ENCODE data around the gene DNM1L. TPM values are rescaled to one million over a fixed set of nuclear protein-coding genes. Genes with fewer than 3 reads are reported as not detected.

The DNM1L gene
- total RNA-seq, 1 donor from 2014 or later, result 96.2 TPM

DNA sequence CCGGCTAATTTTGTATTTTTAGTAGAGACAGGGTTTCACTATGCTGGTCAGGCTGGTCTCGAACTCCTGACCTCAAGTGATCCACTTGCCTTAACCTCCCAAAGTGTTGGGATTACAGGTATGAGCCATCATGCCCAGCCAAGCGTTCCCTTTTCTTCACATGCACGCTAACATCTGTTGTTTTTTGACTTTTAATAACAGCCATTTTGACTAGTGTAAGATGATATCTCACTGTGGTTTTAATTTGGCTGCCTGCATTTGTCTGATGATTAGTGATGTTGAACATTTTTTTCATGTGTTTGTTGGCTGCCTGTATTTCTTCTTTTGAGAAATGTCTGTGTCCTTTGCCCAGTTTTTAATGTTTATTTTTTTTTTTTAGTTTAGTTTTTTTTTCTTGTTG lies 86.8 kb downstream of the DNM1L start:
- DNase-seq (ENCODE audit: low read depth), result no peak
- TF ChIP-seq, protein P1, sequence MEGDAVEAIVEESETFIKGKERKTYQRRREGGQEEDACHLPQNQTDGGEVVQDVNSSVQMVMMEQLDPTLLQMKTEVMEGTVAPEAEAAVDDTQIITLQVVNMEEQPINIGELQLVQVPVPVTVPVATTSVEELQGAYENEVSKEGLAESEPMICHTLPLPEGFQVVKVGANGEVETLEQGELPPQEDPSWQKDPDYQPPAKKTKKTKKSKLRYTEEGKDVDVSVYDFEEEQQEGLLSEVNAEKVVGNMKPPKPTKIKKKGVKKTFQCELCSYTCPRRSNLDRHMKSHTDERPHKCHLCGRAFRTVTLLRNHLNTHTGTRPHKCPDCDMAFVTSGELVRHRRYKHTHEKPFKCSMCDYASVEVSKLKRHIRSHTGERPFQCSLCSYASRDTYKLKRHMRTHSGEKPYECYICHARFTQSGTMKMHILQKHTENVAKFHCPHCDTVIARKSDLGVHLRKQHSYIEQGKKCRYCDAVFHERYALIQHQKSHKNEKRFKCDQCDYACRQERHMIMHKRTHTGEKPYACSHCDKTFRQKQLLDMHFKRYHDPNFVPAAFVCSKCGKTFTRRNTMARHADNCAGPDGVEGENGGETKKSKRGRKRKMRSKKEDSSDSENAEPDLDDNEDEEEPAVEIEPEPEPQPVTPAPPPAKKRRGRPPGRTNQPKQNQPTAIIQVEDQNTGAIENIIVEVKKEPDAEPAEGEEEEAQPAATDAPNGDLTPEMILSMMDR (conservative IDR thresholded peaks at IDR 0.05; ENCODE audit: low read depth, low read length), result no peak

DNA sequence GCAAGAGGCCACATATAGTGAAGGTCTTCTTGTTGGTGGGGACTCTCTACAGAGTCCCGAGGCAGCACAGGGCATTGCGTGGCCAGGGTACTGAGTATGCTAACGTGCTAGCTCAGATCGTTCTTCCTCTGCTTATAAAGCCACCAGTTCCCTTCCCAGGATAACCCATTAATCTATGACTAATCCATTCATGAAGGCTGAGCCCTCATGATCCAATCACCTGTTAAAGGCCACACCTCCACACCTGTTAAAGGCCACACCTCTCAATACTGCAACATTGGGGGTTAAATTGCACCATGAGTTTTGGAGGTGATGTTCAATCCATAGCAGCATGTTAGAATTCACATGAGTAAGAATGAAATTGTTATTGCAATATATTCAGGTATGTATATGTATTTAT lies 89.4 kb downstream of the DNM1L start:
- DNase-seq (ENCODE audit: low read depth), result no peak
- no peak overlapping the region for H3K4me3 ChIP-seq (ENCODE audit: low read depth, low read length)
- TF ChIP-seq, protein P1 (conservative IDR thresholded peaks at IDR 0.05; ENCODE audit: low read depth, low read length), result no peak

More for the DNA sequence above, 86.8 kb downstream of the DNM1L start:
- H3K4me3 ChIP-seq (ENCODE audit: low read depth, low read length), result no peak overlapping the region

DNA sequence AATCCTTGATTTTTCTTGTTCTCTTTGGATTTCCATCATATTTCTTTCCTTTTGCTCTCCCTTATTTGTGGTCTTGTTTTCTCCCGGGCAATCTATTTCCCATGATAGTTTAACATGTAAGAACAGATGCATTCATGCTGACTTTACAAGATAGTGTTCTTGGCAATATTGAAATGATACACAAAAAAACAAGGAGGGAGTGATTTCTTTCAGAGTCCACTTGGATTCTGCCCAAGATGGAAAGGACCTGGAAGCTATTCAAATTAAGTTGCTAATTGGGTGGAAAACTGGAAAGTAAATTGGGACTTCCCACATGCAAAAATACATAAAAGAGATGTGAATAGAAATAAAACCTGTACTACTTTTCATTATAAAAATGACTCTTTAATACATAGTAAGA lies 91.0 kb downstream of the DNM1L start:
- no peak for DNase-seq (ENCODE audit: low read depth)
- no peak overlapping the region for H3K4me3 ChIP-seq (ENCODE audit: low read depth, low read length)
- TF ChIP-seq, protein P1 (conservative IDR thresholded peaks at IDR 0.05; ENCODE audit: low read depth, low read length), result no peak

DNA sequence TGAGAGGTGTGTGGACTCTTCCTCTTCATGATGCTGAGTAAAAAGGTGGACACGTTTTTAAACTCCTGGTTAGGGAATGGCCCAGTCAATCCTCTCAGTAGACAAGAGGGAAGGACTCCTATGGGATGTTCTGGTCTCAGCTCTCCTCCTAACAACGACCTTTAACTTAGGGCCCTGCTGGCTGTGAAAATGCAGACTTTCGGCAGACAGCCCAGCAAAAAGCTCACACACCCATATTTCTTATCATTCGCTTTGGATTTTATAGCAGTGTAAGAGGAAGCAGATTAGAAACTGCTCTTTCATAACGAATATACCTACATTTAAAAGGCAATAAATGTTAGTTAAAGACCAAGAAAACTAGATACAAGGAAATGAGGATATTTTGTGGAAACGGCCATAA lies 94.6 kb downstream of the DNM1L start:
- no peak overlapping the region for H3K4me3 ChIP-seq (ENCODE audit: low read depth, low read length)
- TF ChIP-seq, protein P1 (conservative IDR thresholded peaks at IDR 0.05; ENCODE audit: low read depth, low read length), result no peak
- no peak for DNase-seq (ENCODE audit: low read depth)

DNA sequence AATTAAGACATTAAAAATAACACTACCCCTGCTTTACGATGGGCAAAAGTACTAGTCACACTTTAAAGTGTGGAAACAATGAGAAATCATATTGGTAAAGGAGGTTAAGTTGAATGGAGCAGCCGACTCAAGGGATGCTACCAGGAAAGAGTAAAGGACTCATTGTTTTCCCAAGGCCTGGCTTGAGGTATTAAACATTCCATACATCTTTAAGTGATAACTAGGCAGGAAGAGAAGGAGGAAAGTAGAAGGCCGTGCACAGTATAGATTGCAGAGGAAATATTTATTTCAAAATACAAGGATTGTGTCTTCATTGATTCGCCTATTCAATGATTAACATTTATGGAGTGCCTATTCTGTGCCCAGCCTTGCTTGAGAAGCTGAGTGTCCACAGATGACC lies 97.2 kb downstream of the DNM1L start:
- no peak overlapping the region for H3K4me3 ChIP-seq (ENCODE audit: low read depth, low read length)
- TF ChIP-seq, protein P1 (conservative IDR thresholded peaks at IDR 0.05; ENCODE audit: low read depth, low read length), result no peak
- DNase-seq (ENCODE audit: low read depth), result no peak

DNA sequence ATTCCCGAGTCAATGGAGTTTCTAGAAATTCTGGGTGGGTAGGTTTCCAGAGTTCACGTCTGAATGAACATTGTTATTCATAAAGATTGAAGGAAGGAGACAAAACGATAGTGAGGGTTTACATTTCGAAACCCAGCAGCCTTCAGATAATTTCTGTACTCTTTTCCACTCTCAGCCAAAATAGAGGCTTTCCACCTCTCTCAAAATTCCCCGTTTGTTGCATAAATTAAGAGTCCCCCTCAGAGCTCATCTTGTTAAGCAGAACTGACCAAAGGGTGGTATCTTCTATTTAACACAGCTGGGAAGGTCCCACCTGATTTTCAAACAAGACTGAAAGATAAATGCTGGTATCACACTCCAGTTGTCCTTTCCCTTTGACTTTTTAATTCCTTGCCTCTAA lies 98.1 kb downstream of the DNM1L start:
- H3K4me3 ChIP-seq (ENCODE audit: low read depth, low read length), result no peak overlapping the region
- no peak for DNase-seq (ENCODE audit: low read depth)
- TF ChIP-seq, protein P1 (conservative IDR thresholded peaks at IDR 0.05; ENCODE audit: low read depth, low read length), result no peak

DNA sequence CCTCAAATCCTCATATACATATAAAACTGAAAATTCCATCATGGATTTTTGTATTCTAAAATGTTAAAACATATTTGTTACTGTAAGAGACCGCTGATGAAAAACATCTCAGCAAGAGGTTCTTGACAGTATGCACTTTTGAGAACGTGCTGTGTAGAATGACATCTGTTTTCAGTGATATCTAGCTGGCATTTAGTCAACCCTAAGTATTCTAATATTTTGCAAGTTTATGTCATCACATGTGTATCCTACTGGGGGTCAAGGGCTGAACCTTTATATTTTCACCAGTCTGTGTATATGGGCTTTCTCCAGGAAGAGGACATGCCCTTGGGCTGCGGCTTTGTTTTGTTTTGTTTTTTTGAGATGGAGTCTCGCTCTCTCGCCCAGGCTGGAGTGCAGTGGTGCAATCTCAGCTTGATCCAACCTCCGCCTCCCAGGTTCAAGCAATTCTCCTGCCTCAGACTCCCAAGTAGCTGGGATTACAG lies 98.6 kb downstream of the DNM1L start:
- TF ChIP-seq, protein P1 (conservative IDR thresholded peaks at IDR 0.05; ENCODE audit: low read depth, low read length), result no peak
- no peak for DNase-seq (ENCODE audit: low read depth)
- H3K4me3 ChIP-seq (ENCODE audit: low read depth, low read length), result no peak overlapping the region

Data from epithelial cell of proximal tubule (primary cell).